H9 (cell line): ENCODE results near the gene FBXW4. TPM values are rescaled to one million over a fixed set of nuclear protein-coding genes. Genes with fewer than 3 reads are reported as not detected.

ENCODE experiments used
- DNase-seq: peaks from one replicate; pipeline ENCODE4 v3.0.0-alpha.2; 2017
- H2AFZ ChIP-seq: one replicate; pipeline ENCODE4 v1.6.1; 2013; ENCODE audit warnings: mild to moderate bottlenecking, low read length, control low read depth, moderate library complexity
- H2AK5ac ChIP-seq: 2 replicates; pipeline ENCODE4 v1.6.1; 2013; ENCODE audit warnings: low read length, control low read depth, mixed read lengths; ENCODE audit not compliant: insufficient read length
- H2BK120ac ChIP-seq: one replicate; pipeline ENCODE4 v1.6.1; 2013; ENCODE audit warnings: low read depth, mild to moderate bottlenecking, low read length, control low read depth, inconsistent platforms; ENCODE audit not compliant: poor library complexity, severe bottlenecking
- H2BK12ac ChIP-seq: 2 replicates; pipeline ENCODE4 v1.6.1; 2013; ENCODE audit warnings: low read length, control low read depth, mixed read lengths, low read depth; ENCODE audit not compliant: insufficient read length
- H2BK15ac ChIP-seq: 2 replicates; pipeline ENCODE4 v1.6.1; 2013; ENCODE audit warnings: low read depth, low read length, control low read depth
- H2BK20ac ChIP-seq: one replicate; pipeline ENCODE4 v1.6.1; 2013; ENCODE audit warnings: low read depth, mild to moderate bottlenecking, low read length, control low read depth, inconsistent platforms; ENCODE audit not compliant: poor library complexity, severe bottlenecking
- H2BK5ac ChIP-seq: 2 replicates; pipeline ENCODE4 v1.6.1; 2013; ENCODE audit warnings: low read length, control low read depth, mixed read lengths; ENCODE audit not compliant: insufficient read length
- H3K14ac ChIP-seq: 2 replicates; pipeline ENCODE4 v1.6.1; 2013; ENCODE audit warnings: low read length, control low read depth; ENCODE audit not compliant: insufficient read depth
- H3K18ac ChIP-seq: 2 replicates; pipeline ENCODE4 v1.6.1; 2013; ENCODE audit warnings: low read depth, mild to moderate bottlenecking, mixed read lengths, low read length, control low read depth; ENCODE audit not compliant: insufficient read length
- H3K23ac ChIP-seq: 2 replicates; pipeline ENCODE4 v1.6.1; 2013; ENCODE audit warnings: low read length, control low read depth, mixed read lengths, low read depth; ENCODE audit not compliant: insufficient read length
- H3K23me2 ChIP-seq: 2 replicates; pipeline ENCODE4 v1.6.1; 2013; ENCODE audit warnings: low read depth, mild to moderate bottlenecking, mixed read lengths, low read length, control low read depth; ENCODE audit not compliant: insufficient read length, poor library complexity, severe bottlenecking
- H3K27ac ChIP-seq: 2 replicates; pipeline ENCODE4 v1.5.1; 2013; ENCODE audit warnings: low read length, control low read depth, mixed read lengths, low read depth; ENCODE audit not compliant: insufficient read length
- H3K27me3 ChIP-seq: 2 replicates; pipeline ENCODE4 v1.6.1; 2013; ENCODE audit warnings: low read length, control low read depth, inconsistent platforms; ENCODE audit not compliant: insufficient read depth
- H3K4ac ChIP-seq: 2 replicates; pipeline ENCODE4 v1.6.1; 2013; ENCODE audit warnings: low read depth, mild to moderate bottlenecking, control low read depth, inconsistent platforms, low read length, moderate library complexity
- H3K4me1 ChIP-seq: 2 replicates; pipeline ENCODE4 v1.6.1; 2013; ENCODE audit warnings: low read length, control low read depth, inconsistent platforms; ENCODE audit not compliant: insufficient read depth
- H3K4me2 ChIP-seq: 2 replicates; pipeline ENCODE4 v1.6.1; 2013; ENCODE audit warnings: low read length, control low read depth, mixed read lengths; ENCODE audit not compliant: insufficient read length, insufficient read depth
- H3K56ac ChIP-seq: 2 replicates; pipeline ENCODE4 v1.6.1; 2013; ENCODE audit warnings: low read depth, mild to moderate bottlenecking, mixed read lengths, low read length, control low read depth; ENCODE audit not compliant: insufficient read length
- H3K79me1 ChIP-seq: 2 replicates; pipeline ENCODE4 v1.6.1; 2013; ENCODE audit warnings: low read depth, mild to moderate bottlenecking, moderate library complexity, low read length, control low read depth, inconsistent platforms; ENCODE audit not compliant: insufficient read depth, poor library complexity, severe bottlenecking
- H3K79me2 ChIP-seq: 2 replicates; pipeline ENCODE4 v1.6.1; 2013; ENCODE audit warnings: low read length, control low read depth, inconsistent platforms; ENCODE audit not compliant: insufficient read depth
- H3K9ac ChIP-seq: 2 replicates; pipeline ENCODE4 v1.6.1; 2013; ENCODE audit warnings: low read length, control low read depth, mixed read lengths; ENCODE audit not compliant: insufficient read length; ENCODE audit errors: extremely low read depth
- H3K9me3 ChIP-seq: one replicate; pipeline ENCODE4 v1.6.1; 2013; ENCODE audit warnings: low read depth, low read length, inconsistent platforms; ENCODE audit not compliant: control insufficient read depth
- H3T11ph ChIP-seq: one replicate; pipeline ENCODE4 v1.6.1; 2013; ENCODE audit warnings: mild to moderate bottlenecking, low read length, control low read depth, inconsistent platforms
- H4K20me1 ChIP-seq: one replicate; pipeline ENCODE4 v1.6.1; 2013; ENCODE audit not compliant: control insufficient read depth, insufficient read length, insufficient read depth
- H4K5ac ChIP-seq: 2 replicates; pipeline ENCODE4 v1.6.1; 2013; ENCODE audit warnings: low read depth, mild to moderate bottlenecking, mixed read lengths, low read length, control low read depth; ENCODE audit not compliant: insufficient read length
- H4K8ac ChIP-seq: replicated peaks from 2 replicates; pipeline ENCODE4 v1.6.1; 2013; ENCODE audit warnings: low read length, control low read depth, mixed read lengths, low read depth; ENCODE audit not compliant: insufficient read length
- H4K91ac ChIP-seq: 2 replicates; pipeline ENCODE4 v1.6.1; 2013; ENCODE audit warnings: low read depth, mild to moderate bottlenecking, moderate library complexity, mixed read lengths, low read length, control low read depth; ENCODE audit not compliant: insufficient read length
- H3K27ac Mint-ChIP-seq, 3 experiments: 2 replicates in 2 of 3; 3 replicates in 1 of 3; pipeline ENCODE4 v1.8.0; 2020 to 2021; ENCODE audit warnings: mixed read lengths in 3 of 3, mild to moderate bottlenecking in 1 of 3, moderate library complexity in 1 of 3
- H3K27me3 Mint-ChIP-seq: 2 replicates; pipeline ENCODE4 v1.8.0; 2021; ENCODE audit warnings: low read depth, mild to moderate bottlenecking, moderate library complexity, mixed read lengths
- H3K36me3 Mint-ChIP-seq, 3 experiments: 2 replicates in 2 of 3; 3 replicates in 1 of 3; pipeline ENCODE4 v1.8.0; 2020 to 2021; ENCODE audit warnings: low read depth in 3 of 3, mixed read lengths in 3 of 3; ENCODE audit not compliant: insufficient read depth in 1 of 3
- H3K4me1 Mint-ChIP-seq, 2 experiments: 2 replicates each; pipeline ENCODE4 v1.8.0; 2020; ENCODE audit warnings: mixed read lengths in 2 of 2
- H3K4me3 Mint-ChIP-seq, 2 experiments: 2 replicates in 1 of 2; 3 replicates in 1 of 2; pipeline ENCODE4 v1.8.0; 2020 to 2021; ENCODE audit warnings: mild to moderate bottlenecking in 2 of 2, mixed read lengths in 2 of 2, moderate library complexity in 1 of 2
- H3K9me3 Mint-ChIP-seq, 2 experiments: 2 replicates in 1 of 2; 3 replicates in 1 of 2; pipeline ENCODE4 v1.8.0; 2020; ENCODE audit warnings: mild to moderate bottlenecking in 2 of 2, mixed read lengths in 2 of 2, moderate library complexity in 1 of 2
- WGBS: extraction: QIAGEN DNeasy Blood & Tissue Kit; methylation state at CpG from one replicate; pipeline ENCODE4 v1.1.7; 2013; ENCODE audit warnings: missing lambda C conversion rate, low lambda C conversion rate, mixed read lengths; ENCODE audit not compliant: insufficient read length; ENCODE audit errors: extremely low coverage; 5-methylcytosine and 5-hydroxymethylcytosine counted together
- total RNA-seq: library from RNA; stranded (reverse); gene quantifications from 2 replicates; pipeline ENCODE4 v1.2.1, GENCODE V29; 2021
- TF ChIP-seq, protein P1 (sequence below): fragments of 200-600 bp; sonication (generic); conservative IDR thresholded peaks from 3 replicates; pipeline ENCODE4 v1.8.0; 2021; ENCODE audit warnings: antibody characterized with exemption, mild to moderate bottlenecking

FBXW4 gene
- total RNA-seq, 1 experiment from 2014 or later: 41.6 TPM

DNA sequence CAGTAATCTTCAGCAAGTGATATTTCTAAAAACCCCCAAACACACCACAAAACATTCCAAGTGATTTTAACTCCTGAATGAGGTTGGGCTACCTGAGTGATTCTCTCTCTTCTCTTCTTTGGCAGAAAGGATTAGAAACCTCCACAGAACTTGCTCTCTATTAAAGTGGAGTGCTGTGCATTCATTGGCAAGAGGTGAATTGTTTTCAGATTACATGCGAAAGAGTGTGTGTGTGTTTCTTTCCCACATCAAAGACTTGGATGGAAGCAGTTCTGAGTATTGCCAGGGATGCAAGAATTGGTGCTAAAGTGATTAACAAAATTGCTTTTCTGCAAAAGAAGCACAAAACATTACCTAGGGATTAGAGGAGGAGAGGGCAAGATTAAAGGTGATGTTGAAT lies 13.1 kb upstream of the FBXW4 start:
- no peak overlapping the region for H3K14ac ChIP-seq
- H2BK12ac ChIP-seq: no peak overlapping the region
- H4K5ac ChIP-seq: no peak overlapping the region
- no peak overlapping the region for H2BK120ac ChIP-seq
- no peak overlapping the region for H2BK5ac ChIP-seq
- H4K8ac ChIP-seq: no peak overlapping the region
- H3K9ac ChIP-seq: no peak overlapping the region
- H3K4me3 Mint-ChIP-seq: no peak overlapping the region
- H3K27me3 Mint-ChIP-seq: peaks cover 5% of the 10 kb centered on the region
- H2BK15ac ChIP-seq: no peak overlapping the region
- no peaks in the 10 kb centered on the region for H3K36me3 Mint-ChIP-seq
- no peak overlapping the region for H3K4me2 ChIP-seq
- H2BK20ac ChIP-seq: no peak overlapping the region
- no peak for DNase-seq
- H3K4me1 ChIP-seq: no peaks in the 10 kb centered on the region
- no peaks in the 10 kb centered on the region for H3K9me3 ChIP-seq
- TF ChIP-seq, protein P1, sequence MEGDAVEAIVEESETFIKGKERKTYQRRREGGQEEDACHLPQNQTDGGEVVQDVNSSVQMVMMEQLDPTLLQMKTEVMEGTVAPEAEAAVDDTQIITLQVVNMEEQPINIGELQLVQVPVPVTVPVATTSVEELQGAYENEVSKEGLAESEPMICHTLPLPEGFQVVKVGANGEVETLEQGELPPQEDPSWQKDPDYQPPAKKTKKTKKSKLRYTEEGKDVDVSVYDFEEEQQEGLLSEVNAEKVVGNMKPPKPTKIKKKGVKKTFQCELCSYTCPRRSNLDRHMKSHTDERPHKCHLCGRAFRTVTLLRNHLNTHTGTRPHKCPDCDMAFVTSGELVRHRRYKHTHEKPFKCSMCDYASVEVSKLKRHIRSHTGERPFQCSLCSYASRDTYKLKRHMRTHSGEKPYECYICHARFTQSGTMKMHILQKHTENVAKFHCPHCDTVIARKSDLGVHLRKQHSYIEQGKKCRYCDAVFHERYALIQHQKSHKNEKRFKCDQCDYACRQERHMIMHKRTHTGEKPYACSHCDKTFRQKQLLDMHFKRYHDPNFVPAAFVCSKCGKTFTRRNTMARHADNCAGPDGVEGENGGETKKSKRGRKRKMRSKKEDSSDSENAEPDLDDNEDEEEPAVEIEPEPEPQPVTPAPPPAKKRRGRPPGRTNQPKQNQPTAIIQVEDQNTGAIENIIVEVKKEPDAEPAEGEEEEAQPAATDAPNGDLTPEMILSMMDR: no peak
- H3K18ac ChIP-seq: no peak overlapping the region
- no peaks in the 10 kb centered on the region for H3K79me2 ChIP-seq
- no peak overlapping the region for H3T11ph ChIP-seq
- H4K20me1 ChIP-seq: no peaks in the 10 kb centered on the region
- H3K56ac ChIP-seq: no peak overlapping the region
- no peak overlapping the region for H2AFZ ChIP-seq
- no CpG with 5 or more reads among the region's 1 CpG for WGBS
- peaks cover 10 to 11% of the 10 kb centered on the region in 2 experiments for H3K4me1 Mint-ChIP-seq
- no peak overlapping the region for H4K91ac ChIP-seq
- no peaks in the 10 kb centered on the region for H3K27me3 ChIP-seq
- H2AK5ac ChIP-seq: no peak overlapping the region
- H3K27ac ChIP-seq: no peak overlapping the region
- H3K27ac Mint-ChIP-seq: no peak overlapping the region
- H3K23me2 ChIP-seq: no peaks in the 10 kb centered on the region
- no peaks in the 10 kb centered on the region for H3K79me1 ChIP-seq
- H3K9me3 Mint-ChIP-seq: no peaks in the 10 kb centered on the region
- no peak overlapping the region for H3K4ac ChIP-seq
- no peak overlapping the region for H3K23ac ChIP-seq
